AG20443 (cell line): Measurements from ENCODE around the gene CACNB2.
"Not testable (repeated sequence)": the region's sequence is repeated elsewhere in the genome, so short reads cannot be mapped to it uniquely, and the experiment has no call there.

Experiments
- DNase-seq: peaks from one replicate; pipeline ENCODE4 v3.0.0; 2012; ENCODE audit warnings: low spot score, mixed read lengths

Gene CACNB2

DNA sequence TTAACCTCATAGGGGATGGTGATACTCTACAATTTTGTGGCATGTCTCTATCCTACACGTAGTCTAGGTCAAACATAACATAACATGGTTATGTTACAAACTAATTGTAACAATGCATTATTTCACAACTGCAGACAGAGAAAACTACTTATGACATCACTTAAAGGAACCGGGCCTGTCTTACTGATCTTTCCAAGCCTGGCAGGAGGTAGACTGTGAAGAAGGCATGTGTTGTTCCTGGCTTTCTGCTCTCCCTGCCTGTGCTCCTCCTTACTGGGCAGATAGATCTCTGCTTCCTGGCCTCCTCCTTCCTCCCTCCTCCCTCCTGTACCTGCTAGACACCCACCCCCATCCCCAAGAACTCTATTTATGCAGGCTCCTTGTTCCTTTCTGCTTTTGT lies 5.4 kb downstream of the CACNB2 start:
- DNase-seq = peak; percentile 39

DNA sequence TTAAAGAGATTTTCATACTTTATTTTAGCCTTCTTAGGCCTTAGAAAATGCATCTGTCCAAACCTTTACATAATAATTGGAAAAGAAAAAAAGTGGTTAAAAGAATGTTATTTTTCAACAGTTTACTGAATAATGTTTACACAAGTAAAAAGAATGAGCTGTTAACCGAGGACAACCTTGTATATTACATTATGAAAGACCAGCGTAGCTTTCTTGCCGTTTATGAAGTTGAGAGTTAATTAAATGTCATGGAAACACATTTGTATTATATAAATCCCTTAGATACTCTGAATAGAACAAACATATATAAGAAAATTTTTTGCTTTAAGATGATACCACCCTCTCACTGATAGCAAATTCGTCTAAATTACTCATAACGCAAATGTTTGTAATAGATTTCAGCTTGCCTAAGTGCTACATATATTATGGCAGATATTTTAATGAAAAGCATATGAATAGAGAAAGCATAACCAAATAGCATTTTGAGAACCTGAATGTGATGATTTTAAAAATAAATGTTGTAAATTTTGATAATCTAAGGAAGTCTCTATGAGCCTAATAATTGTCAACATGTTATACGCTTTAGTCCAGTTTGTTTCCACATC lies 9.1 kb downstream of the CACNB2 start:
- no peak for DNase-seq

- no peak for DNase-seq
Measured at GRCh38 chr10:18151356-18151890, 11.2 kb downstream of the CACNB2 start.

DNA sequence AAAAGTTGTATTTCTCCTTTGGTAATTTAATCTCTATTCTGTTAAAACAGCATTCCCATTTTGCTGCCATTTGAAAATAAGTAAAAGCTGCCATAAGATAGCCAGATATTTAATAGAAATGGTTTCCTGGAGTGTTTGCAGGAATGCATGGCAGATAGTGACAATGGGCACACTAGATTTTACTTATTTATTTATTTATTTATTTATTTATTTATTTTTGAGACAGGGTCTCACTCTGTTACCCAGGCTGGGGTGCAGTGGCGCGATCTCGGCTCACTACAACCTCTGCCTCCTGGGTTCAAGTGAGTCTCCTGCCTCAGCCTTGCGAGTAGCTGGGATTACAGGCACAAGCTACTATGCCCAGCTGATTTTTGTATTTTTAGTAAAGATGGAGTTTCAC lies 13.2 kb downstream of the CACNB2 start:
- not testable (repeated sequence) for DNase-seq

DNA sequence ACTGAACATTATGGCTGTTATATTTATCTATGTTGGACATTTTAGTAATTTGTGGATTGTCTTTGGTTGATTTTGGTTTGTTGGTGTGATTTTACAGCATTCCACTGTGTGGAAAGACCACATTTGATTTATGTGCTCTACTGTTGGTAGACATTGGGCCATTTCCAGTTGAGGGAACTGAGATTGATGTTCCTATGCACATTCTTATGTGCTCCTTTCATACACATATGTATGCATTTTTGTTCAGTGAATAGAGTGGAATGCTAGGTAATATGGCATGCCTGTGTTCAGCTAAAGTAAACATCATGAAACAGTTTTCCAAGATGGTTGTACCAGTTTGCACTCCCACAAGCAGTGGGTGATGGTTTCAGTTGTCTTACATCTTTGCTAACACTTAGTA lies 15.1 kb downstream of the CACNB2 start:
- no peak for DNase-seq

DNA sequence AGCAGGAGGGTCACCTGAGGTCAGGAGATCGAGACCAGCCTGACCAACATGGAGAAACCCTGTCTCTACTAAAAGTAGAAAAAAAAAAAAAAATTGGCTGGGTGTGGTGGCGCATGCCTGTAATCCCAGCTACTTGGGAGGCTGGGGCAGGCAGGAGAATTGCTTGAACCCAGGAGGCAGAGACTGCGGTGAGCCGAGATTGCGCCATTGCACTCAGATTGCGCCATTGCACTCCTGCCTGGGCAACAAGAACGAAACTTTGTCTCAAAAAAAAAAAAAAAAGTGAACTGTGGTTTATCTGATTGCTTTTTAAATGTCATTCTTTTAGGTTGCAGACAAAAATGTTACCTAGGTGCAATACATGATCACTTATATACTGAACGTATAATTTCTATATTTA lies 16.6 kb downstream of the CACNB2 start:
- DNase-seq = not testable (repeated sequence)

DNA sequence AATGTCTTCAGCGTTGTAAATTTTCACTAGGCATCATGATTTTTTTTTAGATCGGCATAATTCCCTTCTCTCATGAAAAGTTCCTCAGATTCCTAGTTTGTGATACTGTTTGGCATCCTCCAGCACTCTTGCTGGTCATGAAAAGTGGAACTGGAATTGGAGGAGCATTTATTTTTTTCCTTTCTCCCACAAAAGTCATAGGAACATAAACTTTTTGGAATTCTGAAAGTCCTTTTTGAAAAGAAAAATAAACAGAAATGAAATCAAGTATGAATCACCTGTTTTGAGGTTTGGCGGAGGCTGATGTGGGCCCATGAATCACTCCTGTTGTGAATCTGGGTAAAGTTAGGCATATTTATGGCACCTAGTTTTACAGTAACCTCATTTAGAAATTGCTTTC lies 17.7 kb downstream of the CACNB2 start:
- peak; percentile 54 for DNase-seq

DNA sequence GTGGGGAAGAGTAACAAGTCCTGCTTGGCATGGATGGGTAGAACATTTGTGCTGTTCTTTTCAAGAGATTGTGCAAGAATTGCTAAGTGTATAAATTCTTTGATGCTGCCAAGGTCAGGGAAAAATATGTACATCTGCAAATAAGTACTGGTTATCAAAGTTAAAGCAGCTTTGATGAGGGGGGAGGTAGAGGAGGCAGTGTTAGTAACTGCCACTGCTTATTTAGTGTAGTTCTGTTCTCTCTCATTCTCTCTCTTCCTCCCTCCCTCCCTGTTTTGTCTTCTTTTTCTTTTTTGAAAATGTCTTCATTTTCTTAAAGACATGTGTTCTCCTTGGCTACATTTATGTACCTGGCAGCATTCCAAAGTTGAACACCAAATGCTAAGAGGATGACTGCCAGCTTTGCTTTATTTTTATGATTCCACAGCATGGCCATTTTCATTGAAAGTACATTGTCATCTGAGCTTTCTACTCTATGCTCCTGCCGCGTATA lies 18.6 kb downstream of the CACNB2 start:
- DNase-seq = no peak

- no peak for DNase-seq
Measured at GRCh38 chr10:18159557-18159956, 19.3 kb downstream of the CACNB2 start.

DNA sequence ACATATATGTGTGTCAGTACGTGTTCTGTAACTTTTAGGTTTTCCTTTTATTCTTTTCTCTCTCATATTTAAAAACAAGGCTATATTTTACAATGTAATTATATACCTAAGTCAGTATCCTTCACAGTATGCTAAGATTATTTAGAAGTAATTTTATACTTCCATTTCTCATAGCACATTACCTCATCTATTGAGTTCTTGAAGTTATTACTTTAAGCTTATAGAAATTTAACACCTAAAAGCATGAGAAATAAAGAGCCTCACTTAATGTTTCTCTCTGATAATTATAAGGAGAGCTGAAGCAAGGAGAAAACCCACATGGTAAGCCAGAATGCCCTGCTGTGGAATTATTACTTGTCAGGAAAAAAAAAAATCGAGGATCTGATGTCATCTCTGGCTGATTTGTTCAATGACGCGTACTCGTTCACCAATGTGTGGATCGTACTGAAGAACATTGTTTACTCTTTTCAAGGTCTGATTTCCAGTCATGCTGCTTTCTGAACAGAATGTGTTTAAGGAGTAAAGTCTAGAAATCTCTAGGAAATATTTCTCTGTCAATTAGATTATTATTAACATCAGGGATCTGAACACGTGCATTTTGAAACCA lies 21.9 kb downstream of the CACNB2 start:
- no peak for DNase-seq

DNA sequence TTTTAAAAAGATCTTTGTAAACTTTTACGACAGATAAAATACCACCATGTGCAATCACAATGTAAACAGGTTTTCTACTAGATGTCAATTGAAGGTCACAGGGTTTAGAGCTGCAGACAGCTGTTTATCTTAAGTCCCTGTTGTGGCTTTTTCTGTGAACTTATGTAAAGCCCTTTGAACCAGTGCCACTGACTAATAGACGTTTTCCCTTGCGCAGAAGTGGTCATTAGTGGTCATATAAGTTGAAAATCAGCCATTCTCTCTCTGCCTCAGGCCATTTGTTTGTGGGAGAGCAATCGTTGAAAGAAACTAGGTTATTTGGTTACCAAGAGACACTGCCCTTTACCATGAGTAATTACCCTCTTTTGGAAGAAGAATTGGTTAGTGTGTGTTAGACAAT lies 23.9 kb downstream of the CACNB2 start:
- no peak for DNase-seq

DNA sequence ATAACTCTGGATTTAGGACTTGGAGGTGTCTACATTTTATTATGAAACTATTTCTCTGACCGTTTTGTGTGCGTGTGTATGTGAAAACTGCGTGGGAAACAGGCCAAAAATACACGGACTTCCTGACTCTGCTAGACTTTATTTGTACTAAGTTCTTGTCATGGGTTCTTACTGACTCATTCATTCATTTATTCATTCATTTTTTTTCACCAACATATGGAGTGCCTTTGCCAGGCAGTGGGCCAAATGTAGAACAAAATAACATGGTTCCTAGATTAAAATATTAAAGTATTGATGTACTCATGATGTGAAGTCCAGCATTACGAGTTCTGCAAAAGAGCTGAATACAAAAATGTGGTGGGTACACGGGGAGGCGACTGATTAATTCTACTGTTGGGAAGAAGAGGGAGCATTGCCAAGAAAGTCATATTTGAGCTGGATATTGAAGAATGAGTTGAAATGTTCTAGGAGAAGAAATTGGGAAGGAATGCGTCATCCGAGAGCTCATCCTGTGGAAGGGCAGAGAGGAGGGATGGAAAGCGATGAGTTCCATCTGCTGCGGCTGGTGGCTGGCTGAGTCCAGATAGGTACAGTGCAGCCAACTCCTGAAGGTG lies 24.6 kb downstream of the CACNB2 start:
- DNase-seq = peak; percentile 51

DNA sequence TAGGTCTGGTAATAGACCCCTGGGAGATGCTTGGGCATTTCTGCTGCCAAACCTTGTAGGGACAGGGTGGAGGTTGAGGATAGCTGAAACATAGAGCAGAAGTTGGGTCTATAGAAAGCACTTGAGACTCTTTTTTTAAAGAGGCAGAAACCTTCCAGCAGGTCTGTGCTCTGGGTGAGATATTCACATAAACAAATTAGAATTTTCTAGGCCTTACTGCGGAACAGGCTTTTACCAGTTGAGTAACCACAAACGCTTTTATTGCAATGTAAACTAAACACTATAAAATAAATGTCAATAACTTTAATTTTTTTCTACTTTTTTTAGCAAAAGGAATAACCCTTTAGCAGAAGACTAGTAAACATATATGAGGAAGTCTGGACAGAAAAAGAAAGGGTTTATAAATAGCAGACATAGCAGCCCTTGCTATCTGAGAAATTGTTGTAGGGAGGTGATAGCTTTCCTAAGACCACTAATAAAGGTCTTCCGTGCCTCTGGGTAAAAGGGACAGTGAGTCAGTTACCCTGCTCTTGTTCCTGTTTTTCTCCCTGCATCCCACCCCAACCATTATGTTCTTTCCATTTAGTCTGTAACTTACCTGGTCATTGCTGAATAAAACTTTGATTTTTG lies 38.7 kb downstream of the CACNB2 start:
- no peak for DNase-seq

GRCh38 chr10:18179891-18180290 lies 39.7 kb downstream of the CACNB2 start:
- DNase-seq = peak; percentile 65

DNA sequence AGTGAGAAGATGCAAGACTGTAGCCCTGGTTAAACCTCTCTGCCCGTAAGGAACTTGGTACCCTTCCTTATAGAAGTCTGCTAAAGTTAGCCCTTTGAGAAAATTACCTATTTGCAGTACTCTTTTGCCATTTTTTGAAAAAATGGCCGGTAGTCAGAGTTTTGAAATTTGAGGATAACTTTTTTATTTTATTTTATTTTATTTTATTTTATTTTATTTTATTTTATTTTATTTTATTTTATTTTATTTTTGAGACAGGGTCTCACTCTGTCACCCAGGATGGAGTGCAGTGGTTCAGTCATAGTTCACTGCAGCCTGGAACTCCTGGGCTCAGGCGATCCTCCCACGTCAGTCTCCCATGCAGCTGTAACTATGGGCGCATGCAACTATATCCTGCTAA lies 41.2 kb downstream of the CACNB2 start:
- DNase-seq = not testable (repeated sequence)

DNA sequence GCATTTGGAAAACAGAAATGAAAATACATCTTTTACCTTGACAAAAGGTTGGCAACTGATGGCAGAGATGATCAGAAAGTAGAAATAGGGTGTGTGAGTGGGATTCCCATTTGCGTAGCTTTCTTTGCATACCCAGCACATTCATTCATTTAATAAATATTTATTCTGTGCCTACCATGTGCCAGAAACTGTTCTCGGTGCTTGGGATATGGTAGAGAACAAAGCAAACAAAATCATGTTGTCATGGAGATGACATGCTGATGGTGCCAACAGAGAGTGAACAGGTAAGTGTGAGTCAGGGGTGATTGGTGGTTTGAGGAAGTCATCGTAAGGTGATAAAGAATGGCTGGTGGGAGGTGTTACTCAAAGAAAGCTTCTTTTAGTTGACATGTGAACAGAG lies 45.4 kb downstream of the CACNB2 start:
- DNase-seq = no peak

GRCh38 chr10:18190840-18191239 lies 50.6 kb downstream of the CACNB2 start:
- DNase-seq = no peak

DNA sequence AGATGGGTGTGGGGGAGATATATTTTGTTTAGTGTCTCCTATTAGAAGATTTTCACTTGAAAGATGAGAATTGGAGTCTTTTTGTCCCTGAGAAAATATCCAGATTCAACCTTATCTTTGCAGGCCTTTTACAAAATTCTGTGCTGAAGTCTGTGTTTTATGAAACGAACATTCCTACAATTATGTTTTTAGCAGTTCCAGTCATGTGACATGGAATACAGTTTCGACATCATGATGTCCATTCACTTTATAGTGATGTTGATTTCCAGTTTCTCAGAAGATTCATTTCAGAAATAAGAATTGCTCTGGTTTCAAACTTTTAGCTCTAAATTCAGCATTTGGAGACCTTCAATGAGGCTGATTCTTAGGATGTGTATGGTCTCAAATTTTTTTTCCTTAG lies 54.4 kb downstream of the CACNB2 start:
- no peak for DNase-seq

DNA sequence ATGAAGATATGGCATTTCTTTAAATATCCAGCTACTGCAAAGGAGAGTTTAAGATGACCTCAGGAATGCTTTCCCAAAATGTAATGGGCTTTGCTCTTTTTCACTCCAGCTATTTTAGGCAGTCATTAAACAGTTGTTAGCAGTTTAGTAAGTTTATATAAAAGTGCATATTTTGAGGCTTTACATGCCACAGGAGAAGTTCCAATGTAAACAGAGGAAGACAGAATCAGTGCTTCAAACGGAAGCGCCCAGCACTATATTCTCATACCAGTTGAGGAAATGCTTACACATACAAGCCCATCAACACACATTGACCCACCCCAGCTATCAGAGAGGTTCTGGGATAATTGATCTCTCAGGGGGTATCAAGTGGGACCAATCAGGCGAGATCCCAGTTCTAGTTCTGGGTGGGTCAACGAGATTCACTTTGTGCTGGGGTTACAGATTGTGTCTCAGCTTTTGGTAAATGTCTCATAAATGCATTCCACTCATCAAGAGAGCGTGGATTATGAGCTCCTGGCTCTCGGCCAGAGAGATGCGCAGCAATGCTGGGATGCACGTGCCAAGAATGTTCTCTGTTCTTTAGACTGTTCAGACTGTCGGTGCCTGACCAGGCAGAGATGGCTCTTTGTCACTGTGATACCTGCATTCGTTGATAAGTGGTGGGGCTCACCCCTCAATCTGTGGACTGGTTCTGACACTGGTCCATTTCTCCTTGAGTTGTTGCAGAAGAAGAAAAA lies 55.0 kb downstream of the CACNB2 start:
- DNase-seq = no peak

GRCh38 chr10:18196806-18197550 lies 56.8 kb downstream of the CACNB2 start:
- no peak for DNase-seq

DNA sequence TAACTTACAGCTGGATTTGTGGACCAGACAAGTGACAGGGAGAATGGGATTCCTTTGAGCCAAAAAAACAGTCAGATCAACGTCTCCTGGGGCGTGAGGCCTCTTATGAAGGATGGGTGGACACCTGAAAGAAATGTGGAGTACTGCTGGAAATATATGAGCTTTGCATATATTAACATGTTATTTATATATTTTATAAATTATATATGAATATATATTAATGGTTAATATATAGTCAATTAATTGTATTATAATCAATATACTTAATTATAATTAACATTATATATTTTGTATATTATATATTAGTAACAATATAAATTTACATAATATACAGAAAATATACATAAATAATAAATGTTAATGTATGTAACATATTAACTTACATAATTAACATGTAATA lies 57.5 kb downstream of the CACNB2 start:
- no peak for DNase-seq
